HepG2 (cell line): ENCODE results near the gene C10orf67. TPM values are rescaled to one million over a fixed set of nuclear protein-coding genes. Genes with fewer than 3 reads are reported as not detected.

ENCODE experiments used
- ATAC-seq: fragments of 200-7000 bp; cut with Tn5 transposase; 3 replicates; pipeline ENCODE4 v1.9.1; 2020; ENCODE audit warnings: mild to moderate bottlenecking, moderate library complexity
- BruUV-seq: library from RNA; stranded (reverse); fragments of 400-500 nt; replicated peaks from 2 replicates; lab custom pipeline; 2021; lab: Mats Ljungman, UMichigan
- CTCF ChIA-PET: fragments of 300-600 bp; formaldehyde crosslinking; extraction: SDS; loops from one replicate; lab custom pipeline; 2021; ENCODE audit warnings: low total read pairs, inconsistent platforms, low intra/inter-chr PET ratio; lab: Yijun Ruan, JAX
- POLR2A ChIA-PET: fragments of 350-600 bp; sonication (Branson Sonifier 250); formaldehyde crosslinking; loops from one replicate; lab custom pipeline; 2020; ENCODE audit warnings: antibody characterized with exemption, inconsistent platforms; lab: Yijun Ruan, JAX
- DNase-seq: peaks from one replicate; pipeline ENCODE4 v3.0.0-alpha.2; 2015; ENCODE audit warnings: low spot score
- FAIRE-seq: peaks from 3 replicates; lab custom pipeline; 2011; peaks lifted over from hg19 to GRCh38; lab: Jason Lieb, UNC
- H2AFZ ChIP-seq: one replicate; pipeline ENCODE4 v1.6.1; 2011; ENCODE audit warnings: low read length, inconsistent platforms
- H3K27ac ChIP-seq: fragments of 300-600 bp; 3 replicates; pipeline ENCODE4 v1.8.0; 2011; ENCODE audit warnings: mixed run types, mild to moderate bottlenecking, mixed read lengths, low read length, inconsistent platforms; ENCODE audit not compliant: insufficient read depth; ENCODE audit errors: extremely low read length
- H3K27me3 ChIP-seq, 2 experiments: fragments of 200-600 bp in 1 of 2; 2 replicates in 1 of 2; 3 replicates in 1 of 2; pipeline versions ENCODE4 v1.6.0 to v1.8.0; 2011; ENCODE audit warnings: low read length in 2 of 2, mild to moderate bottlenecking in 2 of 2, moderate library complexity in 2 of 2, inconsistent platforms in 1 of 2; ENCODE audit not compliant: insufficient read depth in 2 of 2, control insufficient read depth in 1 of 2
- H3K36me3 ChIP-seq, 2 experiments: fragments of 200-600 bp in 1 of 2; replicated peaks in 1 of 2; 2 replicates in 1 of 2; 3 replicates in 1 of 2; pipeline versions ENCODE4 v1.5.1 to v1.8.0; 2011; ENCODE audit warnings: low read length in 2 of 2, inconsistent platforms in 1 of 2; ENCODE audit not compliant: insufficient read depth in 2 of 2, control insufficient read depth in 1 of 2
- H3K4me1 ChIP-seq: 2 replicates; pipeline ENCODE4 v1.5.1; 2012; ENCODE audit warnings: low read length, inconsistent platforms; ENCODE audit not compliant: insufficient read depth
- H3K4me2 ChIP-seq: 2 replicates; pipeline ENCODE4 v1.6.0; 2011; ENCODE audit warnings: low read depth, low read length, inconsistent platforms
- H3K4me3 ChIP-seq, 3 experiments: fragments of 200-600 bp in 1 of 3; sonication (generic), shearing (Covaris generic) in 1 of 3; replicated peaks in 1 of 3; 2 replicates each; pipeline ENCODE4 v1.5.1; 2011 to 2016; ENCODE audit warnings: low read length in 3 of 3, inconsistent platforms in 2 of 3, low read depth in 2 of 3, mild to moderate bottlenecking in 2 of 3, control low read depth in 1 of 3, mixed read lengths in 1 of 3; ENCODE audit not compliant: insufficient read depth in 1 of 3
- H3K79me2 ChIP-seq: one replicate; pipeline ENCODE4 v1.6.1; 2011; ENCODE audit warnings: low read length, inconsistent platforms; ENCODE audit not compliant: insufficient read depth
- H3K9ac ChIP-seq: 2 replicates; pipeline ENCODE4 v1.6.0; 2011; ENCODE audit warnings: mild to moderate bottlenecking, low read depth, low read length, inconsistent platforms; ENCODE audit not compliant: insufficient read depth
- H3K9me3 ChIP-seq: 2 replicates; pipeline ENCODE4 v1.5.1; 2012; ENCODE audit warnings: mild to moderate bottlenecking, low read length
- H4K20me1 ChIP-seq: 2 replicates; pipeline ENCODE4 v1.6.0; 2011; ENCODE audit warnings: inconsistent platforms, mild to moderate bottlenecking, low read length, moderate library complexity; ENCODE audit not compliant: insufficient read depth
- CBX2 ChIP-seq, 2 experiments: fragments of 200-600 bp in 1 of 2; sonication (generic); formaldehyde crosslinking in 1 of 2; IDR thresholded peaks; 2 replicates each; pipeline versions ENCODE4 v1.7.0 to v1.8.1; 2018 to 2022; ENCODE audit warnings: low read depth in 2 of 2, low read length in 1 of 2, mild to moderate bottlenecking in 1 of 2, missing genetic modification reagents in 1 of 2
- EP300 ChIP-seq, 3 experiments: sonication (generic) in 1 of 3; formaldehyde crosslinking in 1 of 3; IDR thresholded peaks; 2 replicates each; pipeline versions ENCODE4 v1.5.1 to v1.6.1; 2011 to 2020; ENCODE audit warnings: low read depth in 2 of 3, low read length in 2 of 3, borderline replicate concordance in 1 of 3, improper control_type of control experiment in 1 of 3, mild to moderate bottlenecking in 1 of 3, missing genetic modification reagents in 1 of 3, moderate library complexity in 1 of 3
- HNRNPH1 ChIP-seq: fragments of 200-400 bp; formaldehyde crosslinking; optimal IDR thresholded peaks from 2 replicates; pipeline ENCODE3; 2017; ENCODE audit warnings: mild to moderate bottlenecking, low read depth, low read length
- IKZF5 ChIP-seq: IDR thresholded peaks from 2 replicates; pipeline ENCODE4 v1.6.1; 2018; ENCODE audit warnings: missing genetic modification reagents, mild to moderate bottlenecking, missing compliant biosample characterization
- JARID2 ChIP-seq: sonication (generic); formaldehyde crosslinking; IDR thresholded peaks from 2 replicates; pipeline ENCODE4 v1.8.1; 2023; ENCODE audit warnings: missing genetic modification reagents, inconsistent platforms; ENCODE audit not compliant: insufficient replicate concordance
- RARG ChIP-seq: sonication (generic); formaldehyde crosslinking; IDR thresholded peaks from 2 replicates; pipeline ENCODE4 v1.4.0; 2020; ENCODE audit warnings: low read depth, mild to moderate bottlenecking, missing genetic modification reagents
- USF2 ChIP-seq, 2 experiments: sonication (generic) in 1 of 2; formaldehyde crosslinking in 1 of 2; IDR thresholded peaks; 2 replicates each; pipeline versions ENCODE4 v1.5.1 to v1.6.1; 2011 to 2020; ENCODE audit warnings: borderline replicate concordance in 1 of 2, low read depth in 1 of 2, low read length in 1 of 2, mild to moderate bottlenecking in 1 of 2, missing genetic modification reagents in 1 of 2, moderate library complexity in 1 of 2
- ZNF562 ChIP-seq: sonication (generic); formaldehyde crosslinking; IDR thresholded peaks from 2 replicates; pipeline ENCODE4 v1.8.0; 2022; ENCODE audit warnings: missing genetic modification reagents, borderline replicate concordance
- WGBS: methylation state at CpG from one replicate; pipeline ENCODE4 v1.1.6; 2017; ENCODE audit warnings: low lambda C conversion rate; 5-methylcytosine and 5-hydroxymethylcytosine counted together
- in situ Hi-C: cut with HindIII; loops from 2 replicates; pipeline ENCODE4 v1.10.0; 2017; ENCODE audit warnings: low pct_unique_long_range_greater_than_20kb; ENCODE audit not compliant: extremely low pct_ligation_motif_present
- intact Hi-C: fragments of 100-400 bp; cut with micrococcal nuclease; formaldehyde crosslinking; loops from one replicate; pipeline ENCODE4 v1.10.0; 2022; ENCODE audit not compliant: unreplicated experiment
- polyA plus RNA-seq, 8 experiments: library from polyadenylated mRNA; depleted of rRNA in 3 of 8; stranded (reverse) in 7 of 8; unstranded in 1 of 8; fragments of >200 nt; fragmentation: Illumina TruSeq in 4 of 8; extraction: Trizol in 4 of 8; gene quantifications; 2 replicates each; pipeline versions ENCODE4 v1.2.1 to v1.2.3, GENCODE V29; 2011 to 2016; ENCODE audit warnings: low read depth in 4 of 8, missing spikeins in 1 of 8, mixed read lengths in 1 of 8; ENCODE audit not compliant: insufficient read depth in 1 of 8
- total RNA-seq, 5 experiments: library from RNA; depleted of rRNA; stranded (reverse); fragments of >200 nt; fragmentation: Illumina TruSeq; extraction: Trizol; gene quantifications; 2 replicates each; pipeline ENCODE4 v1.2.3, GENCODE V29; 2016; ENCODE audit warnings: low read depth in 1 of 5

C10orf67 gene
- total and polyA plus RNA-seq, 2 of the 13 experiments (the other 11 are each of a cell fraction or from before 2014, with no cell fraction given), result not detected

GRCh38 chr10:23258516-23258915, 86.1 kb downstream of the C10orf67 start:
- TF ChIP-seq CBX2 (IDR thresholded peaks at IDR 0.05; ENCODE audit: low read depth, low read length) (no peak), CBX2 (CRISPR knock-in tag; IDR thresholded peaks at IDR 0.05; ENCODE audit: low read depth) (no peak), ZNF562 (no peak), RARG (CRISPR knock-in tag) (no peak), IKZF5 (CRISPR knock-in tag) (no peak), EP300 (IDR thresholded peaks at IDR 0.05; ENCODE audit: low read depth in 2 of 2, low read length in 2 of 2) (no peak), EP300 (CRISPR knock-in tag; IDR thresholded peaks at IDR 0.05; ENCODE audit: borderline replicate concordance) (no peak), USF2 (IDR thresholded peaks at IDR 0.05; ENCODE audit: low read depth, low read length) (no peak), USF2 (CRISPR knock-in tag; IDR thresholded peaks at IDR 0.05; ENCODE audit: borderline replicate concordance) (no peak), JARID2 (CRISPR knock-in tag) (no peak), HNRNPH1 (no peak)
- 34% methylated on average over 2 of the region's 2 CpGs for WGBS
- Histone ChIP-seq H3K9ac (no peak overlapping the region), H3K27ac (no peak overlapping the region), H3K4me2 (no peak overlapping the region), H3K36me3 (no peaks in the 10 kb centered on the region), H3K9me3 (no peaks in the 10 kb centered on the region), H3K79me2 (no peaks in the 10 kb centered on the region), H4K20me1 (no peaks in the 10 kb centered on the region), H2AFZ (no peak overlapping the region), H3K4me3 (no peak overlapping the region), H3K27me3 (no peaks in the 10 kb centered on the region), H3K4me1 (peaks cover 8% of the 10 kb centered on the region)
- CTCF ChIA-PET, result no interaction called here
- no peak for DNase-seq
- intact Hi-C loops (no loop called here), in situ Hi-C loops (no loop called here)
- POLR2A ChIA-PET, result no interaction called here
- no peak for FAIRE-seq
- ATAC-seq, result no peak
- no TSS peak for BruUV-seq
